GM23338 (cell line): Measurements from ENCODE around the gene UNC79. TPM values are rescaled to one million over a fixed set of nuclear protein-coding genes. Genes with fewer than 3 reads are reported as not detected.
"Not testable (repeated sequence)": the region's sequence is repeated elsewhere in the genome, so short reads cannot be mapped to it uniquely, and the experiment has no call there.

Experiments
- ATAC-seq: fragments of 200-7000 bp; cut with Tn5 transposase; 3 replicates; pipeline ENCODE4 v1.9.1; 2020
- DNase-seq: peaks from one replicate; pipeline ENCODE4 v3.0.0-alpha.2; 2015; ENCODE audit warnings: low spot score
- H2AFZ ChIP-seq: fragments of 200-600 bp; sonication (generic); 2 replicates; pipeline ENCODE4 v1.8.0; 2016; ENCODE audit warnings: antibody characterized with exemption, mild to moderate bottlenecking, moderate library complexity
- H3F3A ChIP-seq: fragments of 200-600 bp; sonication (generic); replicated peaks from 2 replicates; pipeline ENCODE4 v1.8.0; 2017; ENCODE audit warnings: antibody characterized with exemption, mixed run types, low read depth
- H3K27ac ChIP-seq: fragments of 200-600 bp; sonication (generic); 2 replicates; pipeline ENCODE4 v1.6.1; 2016; ENCODE audit warnings: low read depth
- H3K27me3 ChIP-seq: fragments of 200-600 bp; sonication (generic); 2 replicates; pipeline ENCODE4 v1.8.0; 2016; ENCODE audit warnings: mild to moderate bottlenecking, mixed run types, moderate library complexity; ENCODE audit not compliant: insufficient read depth
- H3K36me3 ChIP-seq: fragments of 200-600 bp; sonication (generic); 2 replicates; pipeline ENCODE4 v1.8.0; 2016; ENCODE audit warnings: mild to moderate bottlenecking; ENCODE audit not compliant: insufficient read depth
- H3K4me1 ChIP-seq: fragments of 200-600 bp; sonication (generic); 2 replicates; pipeline ENCODE4 v1.8.0; 2016; ENCODE audit warnings: mild to moderate bottlenecking, moderate library complexity; ENCODE audit not compliant: insufficient read depth
- H3K4me2 ChIP-seq: fragments of 200-600 bp; sonication (generic); 2 replicates; pipeline ENCODE4 v1.7.1; 2017; ENCODE audit warnings: mixed run types
- H3K4me3 ChIP-seq: fragments of 200-600 bp; sonication (generic); 2 replicates; pipeline ENCODE4 v1.6.1; 2016; ENCODE audit warnings: mixed run types
- H3K79me2 ChIP-seq: fragments of 200-600 bp; sonication (generic); replicated peaks from 2 replicates; pipeline ENCODE4 v1.8.0; 2017; ENCODE audit warnings: mild to moderate bottlenecking; ENCODE audit not compliant: insufficient read depth
- H3K9me2 ChIP-seq: fragments of 200-600 bp; sonication (generic); 2 replicates; pipeline ENCODE4 v1.8.0; 2017; ENCODE audit not compliant: insufficient read depth
- H4K20me1 ChIP-seq: fragments of 200-600 bp; sonication (generic); replicated peaks from 2 replicates; pipeline ENCODE4 v1.8.0; 2017; ENCODE audit warnings: mild to moderate bottlenecking; ENCODE audit not compliant: insufficient read depth
- H3K27ac Mint-ChIP-seq: 2 replicates; pipeline ENCODE4 v1.8.0; 2020; ENCODE audit warnings: inconsistent platforms, mild to moderate bottlenecking, moderate library complexity, mixed read lengths
- H3K27me3 Mint-ChIP-seq: 3 replicates; pipeline ENCODE4 v1.8.0; 2022; ENCODE audit warnings: low read depth, mild to moderate bottlenecking, moderate library complexity, mixed read lengths, inconsistent platforms; ENCODE audit not compliant: insufficient read depth, poor library complexity
- H3K36me3 Mint-ChIP-seq: 3 replicates; pipeline ENCODE4 v1.8.0; 2021; ENCODE audit warnings: low read depth, mild to moderate bottlenecking, inconsistent platforms, moderate library complexity, mixed read lengths
- H3K4me1 Mint-ChIP-seq: 3 replicates; pipeline ENCODE4 v1.8.0; 2020; ENCODE audit warnings: mild to moderate bottlenecking, inconsistent platforms, mixed read lengths
- H3K4me3 Mint-ChIP-seq: 3 replicates; pipeline ENCODE4 v1.8.0; 2021; ENCODE audit warnings: moderate library complexity, mild to moderate bottlenecking, inconsistent platforms, mixed read lengths
- H3K9me3 Mint-ChIP-seq: 3 replicates; pipeline ENCODE4 v1.8.0; 2020; ENCODE audit warnings: moderate library complexity, mild to moderate bottlenecking, inconsistent platforms, mixed read lengths
- REST ChIP-seq: IDR thresholded peaks from one replicate; pipeline ENCODE4 v1.6.1; 2018; ENCODE audit warnings: antibody characterized with exemption; ENCODE audit not compliant: unreplicated experiment
- ZNF462 ChIP-seq: fragments of 250-450 bp; sonication (Bioruptor Pico); IDR thresholded peaks from 2 replicates; pipeline ENCODE4 v1.5.0; 2020; ENCODE audit warnings: mild to moderate bottlenecking, moderate library complexity
- polyA plus RNA-seq: library from polyadenylated mRNA; unstranded; fragments of >200 nt; fragmentation: Nextera tagmentation; extraction: Ambion mirVana; gene quantifications from 2 replicates; pipeline ENCODE4 v1.2.1, GENCODE V29; 2016
- total RNA-seq: library from RNA; depleted of rRNA; stranded (reverse); fragments of >200 nt; shearing (Covaris generic); gene quantifications from 2 replicates; pipeline ENCODE4 v1.2.3, GENCODE V29; 2014

Gene UNC79
- total and polyA plus RNA-seq, 2 experiments from 2014 or later: 1.8 to 3.6 TPM

- no peak for TF ChIP-seq REST
These were observed 62.3 kb downstream of the UNC79 start (continued) for GRCh38 chr14:93493054-93493453.

DNA sequence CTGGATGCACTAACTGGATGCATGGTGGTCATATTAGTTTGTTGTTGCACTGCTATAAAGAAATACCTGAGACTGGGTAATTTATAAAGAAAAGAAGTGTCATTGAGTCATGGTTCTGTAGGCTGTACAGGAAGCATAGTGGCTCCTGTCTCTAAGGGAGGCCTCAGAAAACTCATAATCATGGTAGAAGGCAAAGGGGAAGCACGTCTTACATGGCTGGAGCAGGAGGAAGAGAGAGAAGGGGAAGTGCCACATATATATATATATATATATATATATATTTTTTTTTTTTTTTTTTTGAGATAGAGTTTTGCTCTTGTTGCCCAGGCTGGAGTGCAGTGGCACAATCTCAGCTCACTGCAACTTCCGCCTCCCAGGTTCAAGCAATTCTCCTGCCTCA, 62.9 kb downstream of the UNC79 start:
- ATAC-seq, H3K4me3 Mint-ChIP-seq: not testable (repeated sequence)

GRCh38 chr14:93496856-93497741, 66.4 kb downstream of the UNC79 start:
- H3K4me2 ChIP-seq: no peak overlapping the region
- no peaks in the 10 kb centered on the region for H3F3A ChIP-seq
- no peaks in the 10 kb centered on the region for H3K79me2 ChIP-seq
- H3K4me1 Mint-ChIP-seq: no peaks in the 10 kb centered on the region
- H3K4me3 Mint-ChIP-seq: no peak overlapping the region
- H2AFZ ChIP-seq: no peak overlapping the region
- ATAC-seq: no peak
- H3K4me3 ChIP-seq: no peak overlapping the region
- no peak overlapping the region for H3K27ac ChIP-seq
- no peaks in the 10 kb centered on the region for H3K27me3 Mint-ChIP-seq
- no peaks in the 10 kb centered on the region for H3K36me3 ChIP-seq
- 0 out of 2 replicates have a peak, but pooled peaks cover 9% of the 10 kb centered on the region for H3K9me2 ChIP-seq
- no peaks in the 10 kb centered on the region for H3K9me3 Mint-ChIP-seq
- DNase-seq: no peak
- no peak overlapping the region for H3K27ac Mint-ChIP-seq
- no peaks in the 10 kb centered on the region; the same call in 1 of the 3 replicates for H3K36me3 Mint-ChIP-seq
- H3K27me3 ChIP-seq: no peaks in the 10 kb centered on the region
- H4K20me1 ChIP-seq: no peaks in the 10 kb centered on the region
- no peaks in the 10 kb centered on the region for H3K4me1 ChIP-seq
- TF ChIP-seq ZNF462 (CRISPR knock-in tag): no peak
- no peak for TF ChIP-seq REST

More for the DNA sequence above, 62.9 kb downstream of the UNC79 start:
- H3K4me1 Mint-ChIP-seq, H3K4me2 ChIP-seq, H3K79me2 ChIP-seq, H3K36me3 ChIP-seq, DNase-seq, H3K27me3 ChIP-seq, H3K27ac ChIP-seq, H3K4me1 ChIP-seq, H2AFZ ChIP-seq, H3K9me3 Mint-ChIP-seq, H3K36me3 Mint-ChIP-seq, H3K27me3 Mint-ChIP-seq, H3K9me2 ChIP-seq, H3K4me3 ChIP-seq, H3K27ac Mint-ChIP-seq, H4K20me1 ChIP-seq, H3F3A ChIP-seq: not testable (repeated sequence)
